Activated T-cell treated with anti-CD3 and anti-CD28 coated beads, Interleukin-2, amount 50 U/mL, for 4 hours (primary cell): ENCODE measurements around the gene OR1A1. TPM values are rescaled to one million over a fixed set of nuclear protein-coding genes. Genes with fewer than 3 reads are reported as not detected.
"Not testable (repeated sequence)": the region's sequence is repeated elsewhere in the genome, so short reads cannot be mapped to it uniquely, and the experiment has no call there.

Experiments used
- ATAC-seq, 2 donors: fragments of 200-7000 bp; cut with Tn5 transposase; one replicate each; pipeline ENCODE4 v1.10.0; 2021
- DNase-seq: peaks from one replicate; pipeline ENCODE4 v3.0.0-alpha.2; 2020
- H3K27me3 Mint-ChIP-seq: one replicate; pipeline ENCODE4 v1.8.0; 2021; ENCODE audit warnings: low read depth, mixed read lengths
- H3K36me3 Mint-ChIP-seq: one replicate; pipeline ENCODE4 v1.8.0; 2022; ENCODE audit warnings: mixed read lengths; ENCODE audit not compliant: insufficient read depth
- H3K4me1 Mint-ChIP-seq: one replicate; pipeline ENCODE4 v1.8.0; 2021; ENCODE audit warnings: low read depth, mixed read lengths
- H3K4me3 Mint-ChIP-seq: one replicate; pipeline ENCODE4 v1.8.0; 2021; ENCODE audit warnings: mild to moderate bottlenecking, moderate library complexity, mixed read lengths
- H3K9me3 Mint-ChIP-seq: one replicate; pipeline ENCODE4 v1.8.0; 2021; ENCODE audit warnings: mixed read lengths
- total RNA-seq, 3 donors: library from RNA; stranded (reverse); gene quantifications; one replicate each; pipeline ENCODE4 v1.2.1, GENCODE V29; 2021

OR1A1 gene
- total RNA-seq, result not detected

GRCh38 chr17:3207367-3207766 is at the start of gene OR1A1:
Gene OR1A1 (plus strand): TSS chr17:3207667. CDS start chr17:3215621, 7,954 bp downstream.
- H3K9me3 Mint-ChIP-seq, result peaks cover 15% of the 10 kb centered on the region
- peaks cover 4% of the 10 kb centered on the region for H3K27me3 Mint-ChIP-seq
- H3K4me1 Mint-ChIP-seq, result no peaks in the 10 kb centered on the region
- DNase-seq, result no peak
- H3K4me3 Mint-ChIP-seq, result no peak within 1 kb of the TSS
- no peak for ATAC-seq
- no peaks in the 10 kb centered on the region for H3K36me3 Mint-ChIP-seq

- peaks cover 10% of the 10 kb centered on the region for H3K9me3 Mint-ChIP-seq
- no peak for DNase-seq
- H3K36me3 Mint-ChIP-seq, result no peaks in the 10 kb centered on the region
- H3K27me3 Mint-ChIP-seq, result peaks cover 31% of the 10 kb centered on the region
- H3K4me3 Mint-ChIP-seq, result no peak overlapping the region
- H3K4me1 Mint-ChIP-seq, result no peaks in the 10 kb centered on the region
- ATAC-seq, result no peak
Measured at GRCh38 chr17:3167574-3167973, 39.9 kb upstream of the OR1A1 start.

GRCh38 chr17:3189961-3190360 is 17.5 kb upstream of the OR1A1 start:
- H3K4me3 Mint-ChIP-seq, result no peak overlapping the region
- peaks cover 8% of the 10 kb centered on the region for H3K27me3 Mint-ChIP-seq
- H3K9me3 Mint-ChIP-seq, result no peaks in the 10 kb centered on the region
- ATAC-seq, result no peak
- no peaks in the 10 kb centered on the region for H3K4me1 Mint-ChIP-seq
- DNase-seq, result no peak
- H3K36me3 Mint-ChIP-seq, result no peaks in the 10 kb centered on the region

GRCh38 chr17:3197219-3197618 is 10.2 kb upstream of the OR1A1 start, which contains the start of gene OR1A2:
Gene OR1A2 (plus strand): TSS chr17:3197519. CDS start chr17:3197519, 0 bp downstream.
- no peak for ATAC-seq
- Mint-ChIP-seq H3K4me3 (no peak within 1 kb of the TSS), H3K9me3 (peaks cover 11% of the 10 kb centered on the region), H3K4me1 (no peaks in the 10 kb centered on the region), H3K36me3 (peaks cover 4% of the 10 kb centered on the region), H3K27me3 (peaks cover 23% of the 10 kb centered on the region)
- no peak for DNase-seq

- Mint-ChIP-seq H3K27me3 (peaks cover 6% of the 10 kb centered on the region), H3K36me3 (no peaks in the 10 kb centered on the region), H3K4me3 (no peak overlapping the region), H3K9me3 (peaks cover 8% of the 10 kb centered on the region), H3K4me1 (no peaks in the 10 kb centered on the region)
- no peak for ATAC-seq
- DNase-seq, result no peak
Measured at GRCh38 chr17:3208484-3208883, 1.0 kb downstream of the OR1A1 start.

- DNase-seq (no peak), ATAC-seq (no peak)
- H3K4me3 Mint-ChIP-seq, result no peak overlapping the region
Measured at GRCh38 chr17:3213001-3213400, 5.5 kb downstream of the OR1A1 start.

GRCh38 chr17:3213587-3213986 is 6.1 kb downstream of the OR1A1 start:
- H3K4me1 Mint-ChIP-seq, result no peaks in the 10 kb centered on the region
- peaks cover 6% of the 10 kb centered on the region for H3K9me3 Mint-ChIP-seq
- H3K36me3 Mint-ChIP-seq, result no peaks in the 10 kb centered on the region
- peaks cover 32% of the 10 kb centered on the region for H3K27me3 Mint-ChIP-seq
- ATAC-seq (no peak), DNase-seq (no peak)
- H3K4me3 Mint-ChIP-seq, result no peak overlapping the region

More at GRCh38 chr17:3213001-3213400, 5.5 kb downstream of the OR1A1 start:
- H3K9me3 Mint-ChIP-seq, result peaks cover 6% of the 10 kb centered on the region
- peaks cover 27% of the 10 kb centered on the region for H3K27me3 Mint-ChIP-seq
- H3K4me1 Mint-ChIP-seq, result no peaks in the 10 kb centered on the region
- H3K36me3 Mint-ChIP-seq, result no peaks in the 10 kb centered on the region

GRCh38 chr17:3219978-3220377 is 12.5 kb downstream of the OR1A1 start:
- not testable (repeated sequence) for DNase-seq, H3K4me3 Mint-ChIP-seq, ATAC-seq, H3K9me3 Mint-ChIP-seq, H3K36me3 Mint-ChIP-seq
- H3K27me3 Mint-ChIP-seq, result peaks cover 25% of the 10 kb centered on the region
- peaks cover 17% of the 10 kb centered on the region for H3K4me1 Mint-ChIP-seq

- ATAC-seq (no peak), DNase-seq (no peak)
- Mint-ChIP-seq H3K9me3 (peaks cover 9% of the 10 kb centered on the region), H3K36me3 (no peaks in the 10 kb centered on the region), H3K4me3 (peak overlapping the region; percentile 57), H3K27me3 (peaks cover 18% of the 10 kb centered on the region), H3K4me1 (peaks cover 17% of the 10 kb centered on the region)
Measured at GRCh38 chr17:3221850-3222249, 14.4 kb downstream of the OR1A1 start.

- H3K27me3 Mint-ChIP-seq, result peaks cover 15% of the 10 kb centered on the region
- DNase-seq (no peak), ATAC-seq (peak; percentile 41 to 43)
- H3K9me3 Mint-ChIP-seq, result peaks cover 4% of the 10 kb centered on the region
- peak overlapping the region; percentile 57 for H3K4me3 Mint-ChIP-seq
- peaks cover 17% of the 10 kb centered on the region for H3K4me1 Mint-ChIP-seq
- H3K36me3 Mint-ChIP-seq, result no peaks in the 10 kb centered on the region
Measured at GRCh38 chr17:3222505-3222904, 15.0 kb downstream of the OR1A1 start.

- not testable (repeated sequence) for H3K36me3 Mint-ChIP-seq, H3K4me3 Mint-ChIP-seq, H3K9me3 Mint-ChIP-seq, DNase-seq, ATAC-seq, H3K27me3 Mint-ChIP-seq
- H3K4me1 Mint-ChIP-seq, result peaks cover 17% of the 10 kb centered on the region
Measured at GRCh38 chr17:3224721-3225352, 17.4 kb downstream of the OR1A1 start.

- H3K9me3 Mint-ChIP-seq, ATAC-seq, H3K36me3 Mint-ChIP-seq, H3K4me1 Mint-ChIP-seq, H3K4me3 Mint-ChIP-seq, H3K27me3 Mint-ChIP-seq, DNase-seq: not testable (repeated sequence)
Measured at GRCh38 chr17:3232300-3232699, 24.8 kb downstream of the OR1A1 start.

- ATAC-seq, DNase-seq, H3K9me3 Mint-ChIP-seq, H3K36me3 Mint-ChIP-seq, H3K4me3 Mint-ChIP-seq, H3K27me3 Mint-ChIP-seq, H3K4me1 Mint-ChIP-seq: not testable (repeated sequence)
Measured at GRCh38 chr17:3238685-3239084, 31.2 kb downstream of the OR1A1 start.

- DNase-seq, H3K4me1 Mint-ChIP-seq, H3K27me3 Mint-ChIP-seq, H3K4me3 Mint-ChIP-seq, ATAC-seq, H3K9me3 Mint-ChIP-seq, H3K36me3 Mint-ChIP-seq: not testable (repeated sequence)
Measured at GRCh38 chr17:3241044-3241443, 33.6 kb downstream of the OR1A1 start.

GRCh38 chr17:3244841-3245240 is 37.4 kb downstream of the OR1A1 start:
- H3K4me1 Mint-ChIP-seq, DNase-seq, H3K4me3 Mint-ChIP-seq, H3K27me3 Mint-ChIP-seq, ATAC-seq, H3K9me3 Mint-ChIP-seq, H3K36me3 Mint-ChIP-seq: not testable (repeated sequence)
